ENCODE results near the gene MED13L.

Gene MED13L

GRCh38 chr12:115960868-115961802, 316.4 kb downstream of the MED13L start:
- DNase-seq = no peak

GRCh38 chr12:115957686-115958290, 319.7 kb downstream of the MED13L start:
- no peak for DNase-seq

- no peak for DNase-seq
Observed at GRCh38 chr12:115956659-115957058, 320.8 kb downstream of the MED13L start.

- DNase-seq = no peak
Observed at GRCh38 chr12:115956236-115956635, 321.3 kb downstream of the MED13L start.

- DNase-seq = no peak
Observed at GRCh38 chr12:115953450-115953849, 324.0 kb downstream of the MED13L start.

GRCh38 chr12:115953031-115953430, 324.5 kb downstream of the MED13L start:
- no peak for DNase-seq

GRCh38 chr12:115950959-115951358, 326.5 kb downstream of the MED13L start:
- no peak for DNase-seq

- no peak for DNase-seq
Observed at GRCh38 chr12:115949675-115950074, 327.8 kb downstream of the MED13L start.

- no peak for DNase-seq
Observed at GRCh38 chr12:115947696-115948062, 329.8 kb downstream of the MED13L start.

- no peak for DNase-seq
Observed at GRCh38 chr12:115946867-115947695, 330.4 kb downstream of the MED13L start.

GRCh38 chr12:115946092-115946491, 331.4 kb downstream of the MED13L start:
- no peak for DNase-seq

GRCh38 chr12:115945491-115945885, 332.0 kb downstream of the MED13L start:
- DNase-seq = no peak

GRCh38 chr12:115944837-115945490, 332.5 kb downstream of the MED13L start:
- no peak for DNase-seq

- no peak for DNase-seq
Observed at GRCh38 chr12:115944392-115944742, 333.1 kb downstream of the MED13L start.

GRCh38 chr12:115943630-115944391, 333.7 kb downstream of the MED13L start:
- DNase-seq = no peak

GRCh38 chr12:115943310-115943629, 334.2 kb downstream of the MED13L start:
- no peak for DNase-seq

GRCh38 chr12:115942346-115942745, 335.1 kb downstream of the MED13L start:
- no peak for DNase-seq

GRCh38 chr12:115941362-115941761, 336.1 kb downstream of the MED13L start:
- no peak for DNase-seq

- no peak for DNase-seq
Observed at GRCh38 chr12:115938794-115939377, 338.6 kb downstream of the MED13L start.

- no peak for DNase-seq
Observed at GRCh38 chr12:115936997-115937916, 340.2 kb downstream of the MED13L start.

GRCh38 chr12:115934877-115935276, 342.6 kb downstream of the MED13L start:
- DNase-seq = no peak

Data from effector CD4-positive, alpha-beta T cell (primary cell).